Suppressor macrophage treated with lipopolysaccharide for 1 hour (primary cell): ENCODE results near the gene RPRM.
"Not testable (repeated sequence)": the region's sequence is repeated elsewhere in the genome, so short reads cannot be mapped to it uniquely, and the experiment has no call there.

Experiments used
- DNase-seq, 3 donors: peaks; one replicate each; pipeline ENCODE4 v3.0.0-alpha.2; 2020 to 2022

The RPRM gene

DNA sequence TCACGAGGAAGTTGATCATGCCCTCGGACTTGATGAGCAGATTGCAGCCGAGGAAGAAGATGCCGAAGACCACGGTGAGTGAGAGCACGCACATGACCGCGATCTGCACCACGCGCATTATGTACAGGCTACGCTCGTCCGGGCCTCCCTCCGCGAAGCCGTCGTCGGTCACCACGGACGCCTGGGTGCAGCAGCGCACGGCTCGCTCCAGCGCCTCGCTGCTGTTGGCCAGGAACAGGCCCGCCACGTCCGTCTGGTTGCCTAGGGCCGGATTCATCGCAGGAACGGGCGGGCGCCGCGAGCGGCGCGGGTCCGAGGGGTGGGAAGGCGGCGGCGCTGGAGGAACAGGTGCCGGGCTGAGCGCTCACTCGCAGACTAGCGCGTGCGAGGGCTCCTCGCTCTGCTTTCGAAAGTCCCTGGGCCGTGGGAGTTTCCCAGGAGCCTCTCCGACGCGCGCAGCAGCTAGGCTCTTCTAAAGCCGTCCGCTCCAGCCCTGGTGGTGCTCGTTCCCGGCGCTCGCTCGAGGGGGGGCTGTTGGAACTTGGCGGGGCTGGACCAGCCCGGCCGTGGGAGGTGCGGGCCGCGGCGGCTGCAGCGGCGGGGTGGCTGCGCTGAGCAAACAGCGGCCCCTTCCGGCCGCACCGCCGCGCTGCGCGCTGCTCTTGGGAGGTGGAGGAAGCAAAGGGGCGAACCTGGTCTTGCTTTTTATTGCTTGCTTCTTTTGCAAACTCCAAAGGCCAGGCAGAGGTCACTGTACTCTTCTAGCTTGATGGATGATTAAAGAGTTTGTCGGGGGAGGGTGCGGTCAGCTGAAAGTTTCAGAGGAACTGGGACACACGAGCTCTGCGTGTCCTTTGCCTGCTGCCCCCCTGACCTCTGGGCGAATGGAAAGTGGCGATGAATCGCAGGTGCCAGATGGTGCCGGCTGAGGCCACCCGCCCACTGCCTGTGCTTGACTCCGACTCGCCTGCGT, at the start of gene RPRM:
TSS of gene RPRM (minus strand) at position 474 of the 973 bp plus-strand sequence. CDS start at position 277, 197 bp downstream.
- peak; percentile 63 to 83 (median 69) for DNase-seq

DNA sequence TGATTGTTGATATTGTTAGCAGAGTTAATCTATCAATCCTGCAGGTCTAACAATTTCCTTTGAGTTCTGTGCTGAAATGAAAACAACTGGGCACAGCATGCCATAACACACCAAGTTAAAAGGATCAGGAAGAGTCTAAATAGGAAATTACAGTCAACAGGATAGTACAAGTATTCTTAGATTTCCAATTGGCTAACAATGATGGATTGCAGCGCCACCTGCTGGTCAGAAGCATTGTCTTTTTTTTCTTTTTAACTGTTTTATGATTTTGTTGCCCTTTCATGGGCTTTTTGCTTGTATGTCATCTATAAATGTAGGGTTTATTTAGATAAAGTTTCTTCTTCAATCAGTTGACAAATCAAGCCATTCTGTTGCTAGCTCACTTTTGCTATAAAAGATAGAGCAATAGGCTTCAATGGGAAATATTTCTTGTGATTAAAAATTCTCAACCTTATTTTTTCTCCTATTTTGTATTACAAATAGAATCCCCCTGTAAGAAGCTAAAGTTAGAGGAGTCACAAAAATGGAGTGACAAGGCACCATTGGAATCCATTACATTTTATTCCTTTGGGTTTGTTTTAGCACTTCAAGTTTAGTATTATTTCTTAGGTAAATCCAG, 40.8 kb upstream of the RPRM start:
- DNase-seq, result peak; percentile 60 to 77 (median 72)

DNA sequence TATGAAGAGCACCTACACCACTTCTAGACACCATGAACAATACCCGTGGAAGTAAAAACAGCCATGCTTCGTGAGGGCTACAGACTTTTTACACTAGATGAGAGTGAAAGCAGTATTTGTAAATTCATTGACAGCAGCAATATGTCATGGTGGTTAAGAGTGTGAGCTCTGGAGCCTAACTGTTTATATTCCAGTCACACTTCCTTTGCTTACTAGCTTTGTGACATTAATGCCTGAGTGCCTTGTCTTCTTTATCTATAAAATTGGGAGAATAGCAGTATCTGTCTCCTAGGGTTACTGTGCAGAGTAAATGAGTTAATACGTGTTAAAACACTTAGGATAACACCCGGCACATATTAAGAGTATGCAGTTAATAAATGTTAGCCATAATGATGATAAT, 33.8 kb upstream of the RPRM start:
- no peak for DNase-seq

- DNase-seq, result no peak
Observed at GRCh38 chr2:153510996-153511395, 32.4 kb upstream of the RPRM start.

- no peak for DNase-seq
Observed at GRCh38 chr2:153509133-153509532, 30.6 kb upstream of the RPRM start.

DNA sequence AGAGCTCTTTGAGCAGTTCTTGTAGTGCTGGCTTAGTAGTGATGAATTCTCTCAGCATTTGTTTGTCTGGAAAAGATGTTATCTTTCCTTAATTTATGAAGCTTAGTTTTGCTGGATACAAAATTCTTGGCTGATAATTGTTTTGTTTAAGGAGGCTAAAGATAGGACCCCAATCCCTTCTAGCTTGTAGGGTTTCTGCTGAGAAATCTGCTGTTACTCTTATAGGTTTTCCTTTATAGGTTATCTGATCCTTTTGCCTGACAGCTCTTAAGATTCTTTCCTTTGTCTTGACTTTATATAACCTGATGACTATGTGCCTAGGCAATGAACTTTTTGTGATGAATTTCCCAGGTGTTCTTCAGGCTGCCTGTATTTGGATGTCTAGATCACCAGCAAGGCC, 27.9 kb upstream of the RPRM start:
- not testable (repeated sequence) for DNase-seq

DNA sequence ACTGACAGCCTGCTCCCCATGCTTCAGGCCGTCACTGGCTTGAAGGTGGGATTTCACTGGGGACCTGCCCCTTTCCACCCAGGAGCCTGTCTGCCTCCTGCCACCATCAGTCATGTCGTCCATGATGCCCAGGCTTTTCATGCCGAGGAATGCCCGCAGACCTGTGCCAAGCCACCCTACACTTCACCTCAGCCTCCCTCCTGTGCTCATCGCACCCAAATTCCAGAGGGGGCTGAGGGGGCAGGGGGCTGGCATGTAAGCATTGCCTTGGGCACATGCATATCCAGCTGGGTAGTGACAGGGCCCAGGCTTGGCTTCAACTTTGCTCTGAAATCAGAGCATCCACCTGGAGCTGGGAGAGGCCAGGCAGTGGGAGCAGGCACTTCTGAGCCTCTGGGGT, 20.9 kb upstream of the RPRM start:
- DNase-seq, result no peak

DNA sequence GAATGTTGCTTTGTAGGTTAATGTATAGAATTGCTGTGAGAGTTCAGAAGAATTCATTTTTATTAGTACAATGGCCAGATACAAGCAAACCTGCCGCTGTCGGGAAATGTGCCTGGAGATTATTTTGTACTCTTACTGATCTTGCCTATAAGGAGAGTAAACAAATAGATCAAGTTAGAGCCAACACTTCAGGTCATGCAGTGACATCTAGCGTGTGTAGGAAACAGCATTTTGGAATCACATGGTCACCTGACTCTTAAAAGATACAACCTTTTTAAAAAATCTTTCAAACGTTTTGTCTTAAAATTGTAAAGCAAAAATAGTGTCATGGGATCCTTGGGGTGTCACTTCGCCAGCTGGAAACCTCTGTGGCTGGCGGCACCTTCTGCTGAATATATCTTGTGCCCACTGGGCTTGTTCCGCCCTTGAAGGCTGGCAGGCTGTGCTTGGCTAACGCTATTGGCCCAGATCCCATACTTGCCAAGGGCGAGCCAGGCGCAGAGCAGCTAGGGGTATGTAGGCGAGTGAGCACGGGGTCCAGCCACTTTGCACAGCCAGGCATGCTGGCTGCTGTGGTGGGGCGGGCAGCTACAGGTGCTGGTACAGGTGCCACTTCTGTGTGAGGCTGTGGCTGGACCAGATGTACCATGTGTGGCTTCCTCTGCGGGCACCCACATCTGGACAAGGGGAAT, 19.5 kb upstream of the RPRM start:
- DNase-seq, result no peak

- DNase-seq, result no peak
Observed at GRCh38 chr2:153495725-153496124, 17.2 kb upstream of the RPRM start.

- DNase-seq, result no peak
Observed at GRCh38 chr2:153488072-153488471, 9.5 kb upstream of the RPRM start.

- DNase-seq, result no peak
Observed at GRCh38 chr2:153487448-153487847, 8.9 kb upstream of the RPRM start.

GRCh38 chr2:153479573-153479972, 1.0 kb upstream of the RPRM start:
- DNase-seq, result no peak

- DNase-seq, result peak in 1 of 3 donors; percentile 1
Observed at GRCh38 chr2:153477636-153478288, 800 bp downstream of the RPRM start.

GRCh38 chr2:153476816-153477635, 1.5 kb downstream of the RPRM start:
- peak in 1 of 3 donors; percentile 1 for DNase-seq

GRCh38 chr2:153476491-153476815, 2.1 kb downstream of the RPRM start:
- DNase-seq, result no peak

- no peak for DNase-seq
Observed at GRCh38 chr2:153474876-153475435, 3.6 kb downstream of the RPRM start.

DNA sequence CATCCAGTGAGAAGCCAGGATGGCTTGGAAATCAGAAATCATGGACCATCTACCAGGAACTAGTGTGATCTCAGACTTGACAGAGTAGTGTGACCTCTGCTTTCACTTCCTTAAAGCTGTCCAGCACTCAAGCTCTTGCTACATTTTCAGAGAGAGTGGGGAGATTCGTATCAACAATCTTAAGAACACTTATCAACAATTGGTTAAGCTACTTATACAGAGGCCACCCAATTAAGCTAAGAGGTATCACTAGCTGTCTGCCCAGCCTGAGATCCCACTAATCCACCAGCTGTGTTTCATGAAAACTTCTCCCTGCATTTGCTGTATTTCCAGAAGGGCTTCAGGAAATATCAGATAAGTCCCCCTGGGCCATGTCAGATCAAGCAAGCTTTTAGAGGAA, 4.2 kb downstream of the RPRM start:
- peak; percentile 14 to 53 (median 40) for DNase-seq

GRCh38 chr2:153470867-153471266, 7.7 kb downstream of the RPRM start:
- no peak for DNase-seq

- DNase-seq, result no peak
Observed at GRCh38 chr2:153464395-153464794, 14.2 kb downstream of the RPRM start.

DNA sequence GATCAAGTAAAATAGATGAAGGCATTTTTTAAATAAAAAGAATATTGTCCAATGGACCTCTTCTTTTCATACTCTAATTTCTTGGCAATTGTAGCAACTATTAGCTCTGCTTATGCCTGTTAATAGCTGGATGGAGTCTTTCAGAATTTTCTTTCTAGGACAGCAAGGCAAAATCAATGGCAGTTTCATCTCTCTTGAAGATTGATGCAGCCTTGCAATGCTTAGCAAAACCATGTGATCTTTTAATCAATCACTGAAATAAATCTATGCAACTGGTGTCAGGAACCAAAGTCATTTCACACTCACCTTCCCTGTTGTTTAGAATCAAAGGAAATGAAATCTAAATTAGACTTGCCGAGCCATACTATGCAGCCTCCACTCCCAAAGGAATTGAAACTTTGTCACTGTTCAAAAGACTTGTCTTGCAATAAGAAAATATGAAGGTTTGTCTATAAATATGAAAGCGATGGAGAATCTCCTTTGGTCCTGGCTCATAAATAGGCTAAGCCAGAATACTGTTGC, 16.2 kb downstream of the RPRM start:
- DNase-seq, result no peak

DNA sequence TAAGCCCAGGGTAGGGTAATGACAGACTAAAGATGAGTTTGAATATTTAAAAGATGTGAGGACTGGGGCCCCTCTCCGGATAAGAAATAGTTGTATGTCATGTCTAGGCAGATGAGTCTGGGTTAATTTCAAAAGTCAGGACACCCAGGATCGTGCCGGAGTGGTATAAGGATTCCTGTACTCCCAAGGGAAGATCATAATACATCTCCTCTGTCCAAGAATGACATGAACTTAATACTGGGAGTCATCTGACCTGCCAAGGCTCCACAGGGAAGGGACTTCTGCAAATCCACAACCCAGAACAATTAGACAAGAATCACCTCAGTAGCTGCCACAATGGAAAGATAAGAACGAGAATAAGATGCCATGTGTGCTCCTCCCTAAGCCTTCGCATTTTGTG, 17.1 kb downstream of the RPRM start:
- DNase-seq, result no peak

DNA sequence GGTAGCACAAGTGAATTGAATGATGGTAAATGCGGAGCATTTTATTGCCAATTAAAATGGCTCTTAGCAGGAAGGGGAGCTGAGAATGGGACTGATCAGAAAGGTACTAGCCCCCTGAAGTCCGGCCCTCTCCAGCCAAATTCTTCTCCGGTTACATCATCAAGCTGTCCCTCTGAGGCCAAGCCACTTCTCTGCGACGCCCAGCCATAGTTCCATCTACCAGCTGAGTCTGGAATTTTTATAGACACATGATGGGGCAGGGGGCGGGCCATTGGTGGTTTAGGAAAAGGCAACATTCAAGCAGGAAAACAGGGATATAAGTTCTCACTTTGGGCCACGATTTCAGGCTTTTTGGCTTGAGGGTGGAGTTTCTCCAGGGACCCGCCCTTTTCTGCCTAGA, 22.7 kb downstream of the RPRM start:
- no peak for DNase-seq
